Measurements from ENCODE around the gene FADS2. TPM values are rescaled to one million over a fixed set of nuclear protein-coding genes. Genes with fewer than 3 reads are reported as not detected.
A peak's percentile ranks its signal among the peaks of the same experiment; 100 is the strongest.

Gene FADS2
- total RNA-seq, 2 experiments from 2014 or later, result 0.95 to 2.8 TPM

GRCh38 chr11:61814247-61814957 lies 13.7 kb upstream of the FADS2 start:
- Histone ChIP-seq H3K79me2 (ENCODE audit: insufficient read depth, low read depth, low read length) (no peaks in the 10 kb centered on the region), H3K27ac (ENCODE audit: low read depth, low read length, poor library complexity, severe bottlenecking) (no peak overlapping the region), H3K4me1 (ENCODE audit: insufficient read depth, low read length, poor library complexity, severe bottlenecking) (no peaks in the 10 kb centered on the region), H4K20me1 (ENCODE audit: insufficient read depth, low read length) (no peaks in the 10 kb centered on the region), H3K9me2 (ENCODE audit: insufficient read depth, low read length) (no peaks in the 10 kb centered on the region), H3K9me3 (ENCODE audit: low read length) (no peaks in the 10 kb centered on the region), H3K4me3 (ENCODE audit: low read depth, low read length, poor library complexity, severe bottlenecking) (no peak overlapping the region), H3K36me3 (ENCODE audit: insufficient read depth, low read length) (no peaks in the 10 kb centered on the region), H3K4me2 (ENCODE audit: low read length) (no peak overlapping the region), H2AFZ (ENCODE audit: low read length) (no peak overlapping the region)
- CTCF ChIA-PET (ENCODE audit: unreplicated experiment), result interaction anchor here (0.7 kb wide), 1 partner anchor 16 kb away, joined by 3 read pairs; no protein-coding TSS in a partner anchor
- POLR2A ChIA-PET, result no interaction called here
- intact Hi-C loops (cut with micrococcal nuclease; ENCODE audit: unreplicated experiment), result no loop called here
- no TSS peak for BruUV-seq (replicated peaks)
- TF ChIP-seq CTCF (conservative IDR thresholded peaks at IDR 0.05; ENCODE audit: low read length), result no peak
- no peak for TF ChIP-seq EZH2phosphoT487 (IDR thresholded peaks at IDR 0.05; ENCODE audit: borderline replicate concordance, low read depth, low read length)
- DNase-seq (ENCODE audit: low spot score), result no peak

GRCh38 chr11:61814958-61815789 lies 12.9 kb upstream of the FADS2 start:
- H3K4me1 ChIP-seq (ENCODE audit: insufficient read depth, low read length, poor library complexity, severe bottlenecking), result no peaks in the 10 kb centered on the region
- intact Hi-C loops (cut with micrococcal nuclease; ENCODE audit: unreplicated experiment), result no loop called here
- H4K20me1 ChIP-seq (ENCODE audit: insufficient read depth, low read length), result no peaks in the 10 kb centered on the region
- H3K79me2 ChIP-seq (ENCODE audit: insufficient read depth, low read depth, low read length), result no peaks in the 10 kb centered on the region
- no peaks in the 10 kb centered on the region for H3K9me2 ChIP-seq (ENCODE audit: insufficient read depth, low read length)
- POLR2A ChIA-PET, result interaction anchor here (0.6 kb wide), 1 partner anchor 275 kb away, joined by 3 read pairs; no protein-coding TSS in a partner anchor
- no peak overlapping the region for H3K27ac ChIP-seq (ENCODE audit: low read depth, low read length, poor library complexity, severe bottlenecking)
- DNase-seq (ENCODE audit: low spot score), result no peak
- H3K36me3 ChIP-seq (ENCODE audit: insufficient read depth, low read length), result no peaks in the 10 kb centered on the region
- no peak overlapping the region for H2AFZ ChIP-seq (ENCODE audit: low read length)
- H3K4me3 ChIP-seq (ENCODE audit: low read depth, low read length, poor library complexity, severe bottlenecking), result no peak overlapping the region
- CTCF ChIA-PET (ENCODE audit: unreplicated experiment), result interaction anchor here (0.7 kb wide), 1 partner anchor 16 kb away, joined by 3 read pairs; no protein-coding TSS in a partner anchor
- H3K9me3 ChIP-seq (ENCODE audit: low read length), result no peaks in the 10 kb centered on the region
- peak overlapping the region; percentile 54; the same call in 1 of the 2 replicates for H3K4me2 ChIP-seq (ENCODE audit: low read length)
- BruUV-seq (replicated peaks), result no TSS peak
- no peak for TF ChIP-seq CTCF (conservative IDR thresholded peaks at IDR 0.05; ENCODE audit: low read length)

All from OCI-LY7 (cell line).